HEK293 (cell line): ENCODE results near the gene CDC42EP5.

ENCODE experiments used
- CTCF ChIA-PET: fragments of 350-600 bp; formaldehyde crosslinking; extraction: SDS; loops from one replicate; lab custom pipeline; 2021; ENCODE audit warnings: antibody characterized with exemption; lab: Yijun Ruan, JAX
- POLR2A ChIA-PET: fragments of 300-600 bp; formaldehyde crosslinking; extraction: SDS; loops from one replicate; lab custom pipeline; 2020; ENCODE audit warnings: antibody characterized with exemption, inconsistent platforms; lab: Yijun Ruan, JAX
- H3K27ac ChIP-seq: fragments of 200-500 bp; sonication (Bioruptor generic); 2 replicates; pipeline ENCODE4 v1.5.1; 2014; ENCODE audit warnings: low read depth, low read length, control low read depth, inconsistent platforms; ENCODE audit errors: extremely low read depth
- H3K36me3 ChIP-seq, 2 experiments: fragments of 200-500 bp in 1 of 2; sonication (Bioruptor generic) in 1 of 2; 1 replicate in 1 of 2; 2 replicates in 1 of 2; pipeline ENCODE4 v1.5.1; 2014 to 2017; ENCODE audit warnings: inconsistent platforms in 2 of 2, low read length in 2 of 2; ENCODE audit not compliant: control insufficient read depth in 2 of 2, insufficient read depth in 1 of 2
- H3K4me1 ChIP-seq: fragments of 200-500 bp; sonication (Bioruptor generic); 2 replicates; pipeline ENCODE4 v1.5.1; 2014; ENCODE audit warnings: mild to moderate bottlenecking, low read length, inconsistent platforms; ENCODE audit not compliant: control insufficient read depth, insufficient read depth
- H3K4me3 ChIP-seq: 2 replicates; pipeline ENCODE4 v1.5.1; 2011; ENCODE audit warnings: low read depth, mild to moderate bottlenecking, control low read depth, low read length, moderate library complexity
- H3K9me3 ChIP-seq: fragments of 200-500 bp; sonication (Bioruptor generic); 2 replicates; pipeline ENCODE4 v1.5.1; 2014; ENCODE audit warnings: low read depth, low read length, inconsistent platforms; ENCODE audit not compliant: control insufficient read depth, insufficient read depth
- HOXA7 ChIP-seq: sonication (generic); formaldehyde crosslinking; IDR thresholded peaks from 2 replicates; pipeline ENCODE4 v1.8.1; 2022; ENCODE audit warnings: missing genetic modification reagents, borderline replicate concordance
- MZF1 ChIP-seq: fragments of 450-650 bp; formaldehyde crosslinking; IDR thresholded peaks from 2 replicates; pipeline ENCODE4 v1.5.1; 2017; ENCODE audit warnings: missing biosample characterization, missing genetic modification characterization, borderline replicate concordance
- ZBTB7A ChIP-seq: fragments of 450-650 bp; formaldehyde crosslinking; IDR thresholded peaks from 2 replicates; pipeline ENCODE4 v1.5.1; 2016; ENCODE audit warnings: low read depth, missing biosample characterization, missing genetic modification characterization
- ZNF132 ChIP-seq: fragments of 450-650 bp; formaldehyde crosslinking; IDR thresholded peaks from 2 replicates; pipeline ENCODE4 v1.5.1; 2017; ENCODE audit warnings: missing biosample characterization, missing genetic modification characterization, borderline replicate concordance
- ZNF146 ChIP-seq: fragments of 450-650 bp; formaldehyde crosslinking; IDR thresholded peaks from 2 replicates; pipeline ENCODE4 v1.5.1; 2016; ENCODE audit warnings: missing biosample characterization, missing genetic modification characterization
- ZNF23 ChIP-seq: fragments of 450-650 bp; formaldehyde crosslinking; IDR thresholded peaks from 2 replicates; pipeline ENCODE4 v1.5.1; 2016; ENCODE audit warnings: missing biosample characterization, missing genetic modification characterization, borderline replicate concordance
- ZNF350 ChIP-seq: fragments of 450-650 bp; formaldehyde crosslinking; IDR thresholded peaks from 2 replicates; pipeline ENCODE4 v1.5.0; 2017; ENCODE audit warnings: missing biosample characterization, mild to moderate bottlenecking, missing genetic modification characterization
- ZNF548 ChIP-seq: fragments of 450-650 bp; formaldehyde crosslinking; IDR thresholded peaks from 2 replicates; pipeline ENCODE4 v1.5.1; 2016; ENCODE audit warnings: missing biosample characterization, missing genetic modification characterization
- ZNF76 ChIP-seq: fragments of 450-650 bp; formaldehyde crosslinking; IDR thresholded peaks from 2 replicates; pipeline ENCODE4; 2016; ENCODE audit warnings: low read depth, missing biosample characterization, missing genetic modification characterization, borderline replicate concordance
- ZSCAN16 ChIP-seq: fragments of 450-650 bp; formaldehyde crosslinking; IDR thresholded peaks from 2 replicates; pipeline ENCODE4 v1.5.1; 2016; ENCODE audit warnings: missing biosample characterization, missing genetic modification characterization
- ZXDB ChIP-seq: fragments of 450-650 bp; formaldehyde crosslinking; IDR thresholded peaks from 2 replicates; pipeline ENCODE4 v1.5.1; 2016; ENCODE audit warnings: missing biosample characterization, missing genetic modification characterization
- TF ChIP-seq, protein P1 (sequence below): sonication (generic); formaldehyde crosslinking; IDR thresholded peaks from 2 replicates; pipeline ENCODE4 v1.8.1; 2022; ENCODE audit warnings: mild to moderate bottlenecking, moderate library complexity, missing genetic modification reagents
- TF ChIP-seq, protein P2 (sequence below): fragments of 450-650 bp; formaldehyde crosslinking; IDR thresholded peaks from 2 replicates; pipeline ENCODE4 v1.5.1; 2016; ENCODE audit warnings: missing biosample characterization, missing genetic modification characterization

The CDC42EP5 gene

DNA sequence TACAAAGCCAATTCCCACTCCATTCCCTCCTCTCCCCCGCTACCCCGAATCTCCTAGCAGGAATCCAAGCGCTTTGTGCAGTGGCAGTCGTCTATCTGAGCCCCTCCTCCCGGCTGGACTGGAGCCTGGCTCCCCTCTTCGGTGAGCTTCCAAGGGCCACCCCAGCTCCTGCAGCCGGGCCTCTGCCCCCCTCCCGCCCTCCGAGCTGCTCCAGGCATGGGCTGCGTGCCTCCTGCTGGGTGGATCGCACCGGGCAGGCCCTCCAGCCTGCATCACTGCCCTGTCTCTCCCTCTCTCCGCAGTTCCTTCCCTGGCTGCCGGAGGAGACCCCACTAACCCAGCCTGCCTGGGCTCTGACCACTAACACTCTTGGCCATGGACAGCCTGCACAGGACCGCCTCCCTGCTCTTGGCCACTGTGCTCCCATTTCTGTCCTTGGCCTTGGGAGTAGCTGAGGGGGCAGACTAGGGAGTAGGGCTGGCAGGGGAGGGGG, 37.0 kb downstream of the CDC42EP5 start:
- H3K4me3 ChIP-seq = no peak overlapping the region
- POLR2A ChIA-PET = interaction anchor here (0.7 kb wide), 1 partner anchor 12 kb away, joined by 3 read pairs; the partner anchor contains the start of gene LENG8
- H3K36me3 ChIP-seq = peaks cover 0 to 10% of the 10 kb centered on the region in 2 experiments; a peak in 2 of 3 replicates
- no peak overlapping the region for H3K27ac ChIP-seq
- H3K4me1 ChIP-seq = peaks cover 7% of the 10 kb centered on the region
- no peak for TF ChIP-seq ZNF548 (tag by site-specific recombination)
- TF ChIP-seq ZBTB7A (tag by site-specific recombination) = no peak
- TF ChIP-seq ZNF146 = no peak
- no peak for TF ChIP-seq ZNF132 (tag by site-specific recombination)
- TF ChIP-seq, protein P1, sequence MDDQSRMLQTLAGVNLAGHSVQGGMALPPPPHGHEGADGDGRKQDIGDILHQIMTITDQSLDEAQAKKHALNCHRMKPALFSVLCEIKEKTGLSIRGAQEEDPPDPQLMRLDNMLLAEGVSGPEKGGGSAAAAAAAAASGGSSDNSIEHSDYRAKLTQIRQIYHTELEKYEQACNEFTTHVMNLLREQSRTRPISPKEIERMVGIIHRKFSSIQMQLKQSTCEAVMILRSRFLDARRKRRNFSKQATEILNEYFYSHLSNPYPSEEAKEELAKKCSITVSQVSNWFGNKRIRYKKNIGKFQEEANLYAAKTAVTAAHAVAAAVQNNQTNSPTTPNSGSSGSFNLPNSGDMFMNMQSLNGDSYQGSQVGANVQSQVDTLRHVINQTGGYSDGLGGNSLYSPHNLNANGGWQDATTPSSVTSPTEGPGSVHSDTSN = no peak
- no peak for TF ChIP-seq ZNF23 (tag by site-specific recombination)
- TF ChIP-seq HOXA7 (CRISPR knock-in tag) = no peak
- TF ChIP-seq ZNF350 (tag by site-specific recombination) = no peak
- TF ChIP-seq, all 188 proteins: peak for 0
- CTCF ChIA-PET = interaction anchor here (0.6 kb wide), 1 partner anchor 71 kb away, joined by 3 read pairs; the partner anchor contains the start of gene LAIR1
- no peaks in the 10 kb centered on the region for H3K9me3 ChIP-seq

DNA sequence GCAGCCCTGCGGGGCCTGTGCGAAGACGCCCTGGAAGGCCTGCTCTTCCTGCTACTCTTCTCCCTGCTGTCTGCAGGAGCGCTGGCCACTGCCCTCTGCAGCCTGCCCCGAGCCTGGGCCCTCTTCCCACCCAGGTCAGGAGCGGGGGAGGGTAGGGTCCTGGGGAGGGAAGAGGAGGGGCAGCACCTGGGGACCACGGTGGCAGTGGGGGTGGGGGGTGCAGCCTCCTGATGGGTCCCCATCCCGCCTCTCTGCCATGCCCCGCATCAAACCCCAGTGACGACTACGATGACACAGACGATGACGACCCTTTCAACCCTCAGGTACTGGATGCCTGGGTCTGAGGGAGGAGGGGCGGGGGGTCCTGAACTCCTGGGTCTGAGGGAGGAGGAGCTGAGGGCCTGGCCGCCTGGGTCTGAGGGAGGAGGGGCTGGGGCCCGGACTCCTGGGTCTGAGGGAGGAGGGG, 37.5 kb downstream of the CDC42EP5 start:
- CTCF ChIA-PET = interaction anchor here (0.6 to 1.2 kb wide), 2 partner anchors 12 to 71 kb away, joined by 3 to 5 read pairs; partner anchors contain the start of gene LAIR1
- Histone ChIP-seq H3K4me3 (no peak overlapping the region), H3K4me1 (peaks cover 9% of the 10 kb centered on the region), H3K36me3 (peaks cover 0 to 10% of the 10 kb centered on the region in 2 experiments; a peak in 2 of 3 replicates), H3K9me3 (no peaks in the 10 kb centered on the region), H3K27ac (no peak overlapping the region)
- POLR2A ChIA-PET = no interaction called here
- TF ChIP-seq MZF1 = no peak
- no peak for TF ChIP-seq ZSCAN16 (tag by site-specific recombination)
- TF ChIP-seq ZXDB = no peak

DNA sequence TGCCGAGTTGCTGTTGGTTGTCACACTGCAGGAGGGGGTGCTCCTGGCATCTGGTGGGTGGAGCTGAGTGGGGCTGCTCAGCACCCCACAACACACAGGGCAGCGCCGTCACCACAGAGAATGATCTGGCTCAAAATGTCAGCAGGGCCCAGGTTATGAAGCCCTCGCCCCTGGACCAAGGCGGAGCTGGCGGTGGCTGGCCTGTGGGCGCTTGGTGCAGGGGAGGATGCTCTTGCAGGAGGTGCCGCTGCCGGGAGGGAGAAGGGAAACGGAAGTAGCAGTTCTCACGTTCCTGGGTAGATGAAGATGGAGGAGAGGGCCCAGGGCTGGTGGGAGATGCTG, 38.3 kb downstream of the CDC42EP5 start:
- ChIA-PET CTCF (interaction anchor here (1.2 to 1.4 kb wide), 2 partner anchors 13 to 47 kb away, joined by 5 to 6 read pairs; no protein-coding TSS in a partner anchor), POLR2A (no interaction called here)
- Histone ChIP-seq H3K4me1 (peaks cover 10% of the 10 kb centered on the region), H3K27ac (no peak overlapping the region), H3K9me3 (no peaks in the 10 kb centered on the region), H3K36me3 (peaks cover 0 to 10% of the 10 kb centered on the region in 2 experiments; a peak in 2 of 3 replicates), H3K4me3 (no peak overlapping the region)
- TF ChIP-seq, protein P2, sequence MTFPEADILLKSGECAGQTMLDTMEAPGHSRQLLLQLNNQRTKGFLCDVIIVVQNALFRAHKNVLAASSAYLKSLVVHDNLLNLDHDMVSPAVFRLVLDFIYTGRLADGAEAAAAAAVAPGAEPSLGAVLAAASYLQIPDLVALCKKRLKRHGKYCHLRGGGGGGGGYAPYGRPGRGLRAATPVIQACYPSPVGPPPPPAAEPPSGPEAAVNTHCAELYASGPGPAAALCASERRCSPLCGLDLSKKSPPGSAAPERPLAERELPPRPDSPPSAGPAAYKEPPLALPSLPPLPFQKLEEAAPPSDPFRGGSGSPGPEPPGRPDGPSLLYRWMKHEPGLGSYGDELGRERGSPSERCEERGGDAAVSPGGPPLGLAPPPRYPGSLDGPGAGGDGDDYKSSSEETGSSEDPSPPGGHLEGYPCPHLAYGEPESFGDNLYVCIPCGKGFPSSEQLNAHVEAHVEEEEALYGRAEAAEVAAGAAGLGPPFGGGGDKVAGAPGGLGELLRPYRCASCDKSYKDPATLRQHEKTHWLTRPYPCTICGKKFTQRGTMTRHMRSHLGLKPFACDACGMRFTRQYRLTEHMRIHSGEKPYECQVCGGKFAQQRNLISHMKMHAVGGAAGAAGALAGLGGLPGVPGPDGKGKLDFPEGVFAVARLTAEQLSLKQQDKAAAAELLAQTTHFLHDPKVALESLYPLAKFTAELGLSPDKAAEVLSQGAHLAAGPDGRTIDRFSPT (tag by site-specific recombination) = 0 out of 2 replicates have a peak, but pooled peaks have one; percentile 11
- no peak for TF ChIP-seq ZNF76

DNA sequence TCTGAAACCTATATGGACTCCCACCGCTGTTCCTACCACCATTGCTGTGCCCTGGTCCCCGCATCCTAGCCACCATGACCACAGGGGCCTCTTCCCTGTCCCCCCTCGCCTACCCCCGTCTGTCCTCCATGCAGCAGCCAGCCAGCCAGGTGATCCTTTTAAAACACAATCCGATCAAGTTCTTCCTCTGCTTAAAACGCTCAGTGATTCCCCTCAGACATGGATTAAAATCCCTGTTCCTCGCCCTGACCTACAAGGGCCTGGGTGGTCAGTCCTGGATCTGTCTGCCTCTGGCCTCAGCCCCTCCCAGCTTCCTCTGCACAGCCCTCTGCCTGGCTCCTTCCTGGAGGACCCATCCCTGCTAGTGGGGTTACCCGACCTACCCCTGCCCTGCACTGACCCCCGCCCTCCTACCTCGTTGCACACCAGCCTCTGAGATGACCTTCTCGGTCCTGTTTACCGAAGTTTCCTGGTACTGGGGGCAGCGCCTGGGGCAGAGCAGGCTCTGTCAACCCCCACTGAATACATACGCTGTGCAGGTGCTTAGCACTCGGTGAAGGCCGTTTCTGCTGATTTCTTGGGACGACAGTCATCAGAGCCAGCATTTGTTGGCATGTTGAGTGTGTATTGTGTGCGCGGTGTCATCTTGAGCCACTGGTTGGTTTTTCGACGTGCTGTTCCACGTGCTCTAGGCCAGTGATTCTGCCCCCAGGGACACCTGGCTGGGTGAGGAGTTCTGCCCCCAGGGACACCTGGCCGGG, 38.8 kb downstream of the CDC42EP5 start:
- CTCF ChIA-PET = interaction anchor here (0.6 to 1.4 kb wide), 5 partner anchors 10 to 1069 kb away, joined by 3 to 6 read pairs (median 5); no protein-coding TSS in a partner anchor
- POLR2A ChIA-PET = interaction anchor here (0.6 to 4.2 kb wide), 2 partner anchors 14 to 507 kb away, joined by 7 to 47 read pairs; partner anchors contain the start of gene LENG8
- no peak overlapping the region for H3K27ac ChIP-seq

More for the DNA sequence above, 38.8 kb downstream of the CDC42EP5 start:
- peaks cover 0 to 10% of the 10 kb centered on the region in 2 experiments; a peak in 1 of 3 replicates for H3K36me3 ChIP-seq
- H3K9me3 ChIP-seq = no peaks in the 10 kb centered on the region
- no peak overlapping the region for H3K4me3 ChIP-seq
- TF ChIP-seq ZNF76 (no peak), ZNF146 (no peak), ZSCAN16 (tag by site-specific recombination) (0 out of 2 replicates have a peak, but pooled peaks have one; percentile 22)
- peaks cover 10% of the 10 kb centered on the region for H3K4me1 ChIP-seq
